PC-9 (cell line): Measurements from ENCODE around the gene FAM237A. TPM values are rescaled to one million over a fixed set of nuclear protein-coding genes. Genes with fewer than 3 reads are reported as not detected.

Experiments used
- BruUV-seq: library from RNA; stranded (reverse); fragments of 400-500 nt; replicated peaks from 2 replicates; lab custom pipeline; 2021; lab: Mats Ljungman, UMichigan
- CTCF ChIA-PET: fragments of 300-600 bp; sonication (Branson Sonifier 250); formaldehyde crosslinking; loops from one replicate; lab custom pipeline; 2022; ENCODE audit warnings: antibody characterized with exemption; lab: Charles Lee
- POLR2A ChIA-PET: fragments of 300-600 bp; sonication (Branson Sonifier 250); formaldehyde crosslinking; loops from one replicate; lab custom pipeline; 2022; ENCODE audit warnings: antibody characterized with exemption; ENCODE audit not compliant: unreplicated experiment; lab: Charles Lee
- DNase-seq, 2 experiments: peaks; one replicate each; pipeline versions ENCODE4 v3.0.0 to v3.0.0-alpha.2; 2015 to 2022; ENCODE audit warnings: mixed read lengths in 1 of 2
- H2AFZ ChIP-seq: fragments of 200-600 bp; sonication (generic); 2 replicates; pipeline ENCODE4 v1.8.1; 2017; ENCODE audit warnings: antibody characterized with exemption
- H3F3A ChIP-seq: fragments of 200-600 bp; sonication (generic); 2 replicates; pipeline ENCODE4 v1.8.1; 2017; ENCODE audit warnings: antibody characterized with exemption, mild to moderate bottlenecking, low read depth; ENCODE audit not compliant: insufficient read depth
- H3K27ac ChIP-seq: fragments of 200-600 bp; sonication (generic); 2 replicates; pipeline ENCODE4 v1.6.1; 2016; ENCODE audit warnings: mixed run types
- H3K27me3 ChIP-seq: fragments of 200-600 bp; sonication (generic); 2 replicates; pipeline ENCODE4 v1.6.1; 2016; ENCODE audit warnings: low read depth, mixed run types; ENCODE audit not compliant: insufficient read depth
- H3K36me3 ChIP-seq: fragments of 200-600 bp; sonication (generic); 2 replicates; pipeline ENCODE4 v1.6.1; 2016; ENCODE audit warnings: low read depth, mixed run types
- H3K4me1 ChIP-seq: fragments of 200-600 bp; sonication (generic); replicated peaks from 2 replicates; pipeline ENCODE4 v1.6.1; 2016; ENCODE audit warnings: mixed run types; ENCODE audit not compliant: insufficient read depth
- H3K4me2 ChIP-seq: fragments of 200-600 bp; sonication (generic); 2 replicates; pipeline ENCODE4 v1.6.1; 2017; ENCODE audit warnings: mixed run types
- H3K4me3 ChIP-seq: fragments of 200-600 bp; sonication (generic); 2 replicates; pipeline ENCODE4 v1.6.1; 2016; ENCODE audit warnings: mixed run types
- H3K79me2 ChIP-seq: fragments of 200-600 bp; sonication (generic); 2 replicates; pipeline ENCODE4 v1.6.1; 2017; ENCODE audit warnings: low read depth, mixed run types
- H3K9me2 ChIP-seq: fragments of 200-600 bp; sonication (generic); 2 replicates; pipeline ENCODE4 v1.8.1; 2017; ENCODE audit warnings: mild to moderate bottlenecking; ENCODE audit not compliant: insufficient read depth
- H3K9me3 ChIP-seq: fragments of 200-600 bp; sonication (generic); 2 replicates; pipeline ENCODE4 v1.8.1; 2016; ENCODE audit warnings: low read depth; ENCODE audit not compliant: insufficient read depth
- H4K20me1 ChIP-seq: fragments of 200-600 bp; sonication (generic); 2 replicates; pipeline ENCODE4 v1.8.1; 2017; ENCODE audit not compliant: insufficient read depth
- CTCF ChIP-seq: fragments of 200-600 bp; sonication (generic); conservative IDR thresholded peaks from 2 replicates; pipeline ENCODE4 v1.6.1; 2017; ENCODE audit warnings: mixed run types, antibody characterized with exemption, mild to moderate bottlenecking, moderate library complexity
- EZH2 ChIP-seq: fragments of 200-600 bp; sonication (generic); IDR thresholded peaks from 2 replicates; pipeline ENCODE4 v1.8.0; 2017; ENCODE audit warnings: antibody characterized with exemption, low read depth
- intact Hi-C: fragments of 100-400 bp; cut with micrococcal nuclease; formaldehyde crosslinking; loops from one replicate; pipeline ENCODE4 v1.10.0; 2022; ENCODE audit not compliant: unreplicated experiment
- total RNA-seq: library from RNA; stranded (reverse); gene quantifications from 2 replicates; pipeline ENCODE4 v1.2.3, GENCODE V29; 2021

Gene FAM237A
- total RNA-seq, 1 experiment from 2014 or later: not detected

- DNase-seq: no peak
- Histone ChIP-seq H3K79me2 (no peaks in the 10 kb centered on the region), H3K36me3 (no peaks in the 10 kb centered on the region), H3K9me2 (no peaks in the 10 kb centered on the region), H4K20me1 (no peaks in the 10 kb centered on the region), H3K4me1 (no peaks in the 10 kb centered on the region), H3K27me3 (no peaks in the 10 kb centered on the region), H3K27ac (no peak overlapping the region), H3F3A (no peaks in the 10 kb centered on the region), H2AFZ (no peak overlapping the region), H3K4me2 (no peak overlapping the region), H3K4me3 (no peak overlapping the region), H3K9me3 (no peaks in the 10 kb centered on the region)
- intact Hi-C loops: no loop called here
- TF ChIP-seq CTCF: no peak
- TF ChIP-seq EZH2: no peak
- no TSS peak for BruUV-seq
- ChIA-PET CTCF (no interaction called here), POLR2A (no interaction called here)
Observed at GRCh38 chr2:206688453-206688852, 46.2 kb downstream of the FAM237A start.

DNA sequence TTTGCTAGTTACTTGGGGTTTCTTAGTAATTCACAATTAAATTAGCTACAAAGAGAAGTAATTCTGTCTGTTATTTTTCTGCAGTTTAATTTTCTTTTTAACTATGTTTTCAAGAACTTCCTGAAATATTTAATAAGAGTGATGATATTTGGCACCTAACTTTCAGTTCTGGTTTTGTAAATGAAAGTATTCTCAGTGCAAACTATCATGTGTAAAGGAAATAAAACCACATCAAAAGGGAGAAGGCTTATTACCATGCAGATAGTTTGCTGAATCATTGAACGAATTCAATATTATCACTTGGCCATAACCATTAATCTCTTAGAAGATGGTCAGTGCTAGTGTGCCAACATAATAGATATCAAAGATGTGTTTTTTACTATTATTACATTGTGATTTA is 46.7 kb downstream of the FAM237A start:
- intact Hi-C loops: no loop called here
- CTCF ChIA-PET: no interaction called here
- BruUV-seq: no TSS peak

DNA sequence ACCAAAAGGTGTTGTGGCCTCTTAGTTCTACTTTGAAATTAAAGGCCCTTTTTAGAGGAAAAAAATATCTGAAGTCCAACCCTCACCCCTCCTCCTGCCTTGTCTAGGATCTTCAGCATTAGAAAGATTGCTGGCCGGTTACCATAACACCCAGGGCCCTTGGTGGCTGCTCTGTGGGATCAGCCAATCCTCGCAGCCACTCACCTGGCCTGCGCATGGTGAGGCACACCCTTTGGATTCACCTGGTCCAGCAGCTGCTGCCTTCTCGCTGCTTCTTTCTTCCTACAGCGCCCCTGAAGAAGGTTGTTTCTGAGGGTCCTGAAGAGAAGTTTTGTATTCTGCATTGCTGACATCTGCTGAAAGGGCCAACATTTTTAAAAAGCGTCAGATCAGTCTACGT is 50.7 kb downstream of the FAM237A start:
- H3K27ac ChIP-seq: no peak overlapping the region

More for the DNA sequence above, 46.7 kb downstream of the FAM237A start:
- Histone ChIP-seq H3K27ac (no peak overlapping the region), H3K9me3 (no peaks in the 10 kb centered on the region), H3K4me1 (no peaks in the 10 kb centered on the region), H3K27me3 (no peaks in the 10 kb centered on the region), H3K79me2 (no peaks in the 10 kb centered on the region), H4K20me1 (no peaks in the 10 kb centered on the region), H3K9me2 (no peaks in the 10 kb centered on the region), H3K4me3 (no peak overlapping the region), H3F3A (no peaks in the 10 kb centered on the region), H3K4me2 (no peak overlapping the region), H2AFZ (no peak overlapping the region), H3K36me3 (no peaks in the 10 kb centered on the region)
- no peak for DNase-seq
- TF ChIP-seq CTCF: no peak
- no peak for TF ChIP-seq EZH2
- POLR2A ChIA-PET: no interaction called here

More for the DNA sequence above, 50.7 kb downstream of the FAM237A start:
- Histone ChIP-seq H3K9me2 (no peaks in the 10 kb centered on the region), H3K9me3 (no peaks in the 10 kb centered on the region), H3K4me2 (no peak overlapping the region), H3K36me3 (no peaks in the 10 kb centered on the region), H3F3A (no peaks in the 10 kb centered on the region), H3K4me1 (no peaks in the 10 kb centered on the region), H2AFZ (no peak overlapping the region), H3K79me2 (no peaks in the 10 kb centered on the region), H3K27me3 (no peaks in the 10 kb centered on the region), H3K4me3 (no peak overlapping the region), H4K20me1 (no peaks in the 10 kb centered on the region)
- POLR2A ChIA-PET: no interaction called here
- CTCF ChIA-PET: no interaction called here
- intact Hi-C loops: loop anchor here (1.0 to 10.0 kb wide), 4 partner anchors 74 to 1379 kb away; partner anchors contain the start of genes FASTKD2 and MDH1B
- DNase-seq: no peak
- no peak for TF ChIP-seq CTCF
- TF ChIP-seq EZH2: no peak
- no TSS peak for BruUV-seq
